PC-3 (cell line): ENCODE data around the gene BMP2. TPM values are rescaled to one million over a fixed set of nuclear protein-coding genes. Genes with fewer than 3 reads are reported as not detected.

Experiments
- ATAC-seq: fragments of 200-7000 bp; cut with Tn5 transposase; 2 replicates; pipeline ENCODE4 v1.9.1; 2020; ENCODE audit warnings: mild to moderate bottlenecking, moderate library complexity
- BruUV-seq: library from RNA; stranded (reverse); fragments of 400-500 nt; replicated peaks from 2 replicates; lab custom pipeline; 2021; lab: Mats Ljungman, UMichigan
- CTCF ChIA-PET: fragments of 300-600 bp; sonication (Branson Sonifier 250); formaldehyde crosslinking; loops from one replicate; lab custom pipeline; 2022; ENCODE audit warnings: antibody characterized with exemption; lab: Charles Lee
- POLR2A ChIA-PET: fragments of 300-600 bp; sonication (Branson Sonifier 250); formaldehyde crosslinking; loops from one replicate; lab custom pipeline; 2022; ENCODE audit warnings: antibody characterized with exemption; ENCODE audit not compliant: unreplicated experiment; lab: Charles Lee
- DNase-seq: peaks from one replicate; pipeline ENCODE4 v3.0.0-alpha.2; 2015
- H2AFZ ChIP-seq: fragments of 300-600 bp; sonication (generic); 2 replicates; pipeline ENCODE4 v1.6.0; 2016; ENCODE audit warnings: antibody characterized with exemption, low read length
- H3F3A ChIP-seq: fragments of 300-600 bp; sonication (generic); one replicate; pipeline ENCODE4 v1.6.0; 2017; ENCODE audit warnings: antibody characterized with exemption, low read length, control low read depth, mild to moderate bottlenecking; ENCODE audit not compliant: unreplicated experiment
- H3K27ac ChIP-seq: fragments of 300-600 bp; sonication (generic); 2 replicates; pipeline ENCODE4 v1.5.1; 2016; ENCODE audit warnings: mild to moderate bottlenecking, low read length
- H3K27me3 ChIP-seq: fragments of 300-600 bp; sonication (generic); 2 replicates; pipeline ENCODE4 v1.6.1; 2016; ENCODE audit warnings: low read length, mixed read lengths
- H3K36me3 ChIP-seq: fragments of 300-600 bp; sonication (generic); 2 replicates; pipeline ENCODE4 v1.6.1; 2016; ENCODE audit warnings: low read depth, mixed run types, low read length, mixed read lengths
- H3K4me1 ChIP-seq: fragments of 300-600 bp; sonication (generic); 2 replicates; pipeline ENCODE4 v1.5.1; 2016; ENCODE audit warnings: low read length; ENCODE audit not compliant: insufficient read depth
- H3K4me2 ChIP-seq: fragments of 300-600 bp; sonication (generic); 2 replicates; pipeline ENCODE4 v1.6.0; 2016; ENCODE audit warnings: low read length
- H3K4me3 ChIP-seq: fragments of 300-600 bp; sonication (generic); 2 replicates; pipeline ENCODE4 v1.5.1; 2016; ENCODE audit warnings: mild to moderate bottlenecking, low read length, mixed read lengths
- H3K79me2 ChIP-seq: fragments of 300-600 bp; sonication (generic); 2 replicates; pipeline ENCODE4 v1.6.1; 2017; ENCODE audit warnings: low read length, mixed read lengths
- H3K9ac ChIP-seq: fragments of 300-600 bp; sonication (generic); 2 replicates; pipeline ENCODE4 v1.6.0; 2016; ENCODE audit warnings: mild to moderate bottlenecking, low read length
- H3K9me2 ChIP-seq: fragments of 300-600 bp; sonication (generic); replicated peaks from 2 replicates; pipeline ENCODE4 v1.6.1; 2016; ENCODE audit warnings: mixed run types, low read length, mixed read lengths
- H3K9me3 ChIP-seq: fragments of 300-600 bp; sonication (generic); 2 replicates; pipeline ENCODE4 v1.6.1; 2016; ENCODE audit warnings: low read length, mixed read lengths
- H4K20me1 ChIP-seq: fragments of 300-600 bp; sonication (generic); 2 replicates; pipeline ENCODE4 v1.6.1; 2016; ENCODE audit warnings: low read length, mixed read lengths
- EZH2 ChIP-seq: fragments of 300-600 bp; sonication (generic); IDR thresholded peaks from one replicate; pipeline ENCODE4 v1.6.1; 2017; ENCODE audit warnings: antibody characterized with exemption, mild to moderate bottlenecking, low read length; ENCODE audit not compliant: unreplicated experiment
- EZH2phosphoT487 ChIP-seq: fragments of 300-600 bp; sonication (generic); IDR thresholded peaks from 2 replicates; pipeline ENCODE4 v1.6.1; 2018; ENCODE audit warnings: mild to moderate bottlenecking, antibody characterized with exemption, low read length, borderline replicate concordance
- intact Hi-C: fragments of 100-400 bp; cut with micrococcal nuclease; formaldehyde crosslinking; loops from 2 replicates; pipeline ENCODE4 v1.9.0; 2023
- total RNA-seq: library from RNA; depleted of rRNA; stranded (reverse); fragments of >200 nt; gene quantifications from 2 replicates; pipeline ENCODE4 v1.2.3, GENCODE V29; 2014
- TF ChIP-seq, protein P1 (sequence below): fragments of 300-600 bp; sonication (generic); conservative IDR thresholded peaks from 2 replicates; pipeline ENCODE4 v1.5.1; 2017; ENCODE audit warnings: antibody characterized with exemption, low read depth, mild to moderate bottlenecking, low read length

Gene BMP2
- total RNA-seq, 1 experiment from 2014 or later, result 0.73 TPM

DNA sequence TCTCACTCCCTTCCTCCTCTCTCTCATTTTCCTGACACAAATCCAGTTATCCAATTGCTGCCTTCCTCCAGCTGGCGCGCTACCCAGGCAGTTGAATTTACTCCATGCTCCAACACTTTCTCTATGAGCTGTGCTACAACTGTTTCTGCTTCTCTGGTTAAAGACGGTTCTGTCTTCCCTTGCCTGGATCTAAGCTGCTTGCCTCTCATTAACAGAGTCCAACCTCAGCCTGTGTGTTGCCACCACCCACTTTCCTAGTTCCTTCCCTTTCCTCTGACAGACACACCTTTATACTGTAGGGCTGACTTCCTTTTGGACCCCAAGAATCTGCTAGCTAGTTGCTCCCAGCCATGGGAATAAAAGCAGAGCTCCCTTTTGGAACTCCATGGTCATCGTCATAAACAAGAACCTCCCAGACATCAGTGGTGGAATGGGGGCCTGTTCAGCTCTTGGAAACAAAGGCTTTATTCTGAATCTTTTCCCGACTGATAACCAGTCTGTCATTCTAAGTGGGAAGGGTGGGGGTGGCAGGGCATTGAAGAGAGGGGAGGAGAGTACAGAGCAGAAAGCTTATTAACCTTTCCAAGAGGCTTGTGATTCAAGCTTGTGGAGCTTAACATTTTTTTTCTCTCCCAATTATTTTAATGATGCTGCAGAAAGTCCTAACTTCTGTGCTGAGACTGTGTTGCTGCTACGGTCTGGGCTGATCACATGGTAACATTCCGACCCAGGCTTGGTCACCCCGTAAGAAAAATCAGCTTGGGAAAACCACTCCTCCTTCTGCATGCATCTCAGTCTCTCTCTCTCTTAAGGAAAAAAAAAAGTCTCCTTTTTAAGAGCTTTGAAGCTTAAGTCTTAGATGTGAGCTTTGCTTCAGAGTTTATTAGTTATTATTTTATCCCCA, 31.3 kb upstream of the BMP2 start:
- Histone ChIP-seq H2AFZ (no peak overlapping the region), H3F3A (no peaks in the 10 kb centered on the region), H3K9ac (no peak overlapping the region), H3K36me3 (no peaks in the 10 kb centered on the region), H4K20me1 (no peaks in the 10 kb centered on the region), H3K4me3 (no peak overlapping the region), H3K27ac (no peak overlapping the region), H3K27me3 (peaks cover 80% of the 10 kb centered on the region), H3K9me2 (no peaks in the 10 kb centered on the region), H3K9me3 (no peaks in the 10 kb centered on the region), H3K4me2 (no peak overlapping the region), H3K4me1 (no peaks in the 10 kb centered on the region), H3K79me2 (no peaks in the 10 kb centered on the region)
- no peak for ATAC-seq
- TF ChIP-seq EZH2, result no peak
- TF ChIP-seq, protein P1, sequence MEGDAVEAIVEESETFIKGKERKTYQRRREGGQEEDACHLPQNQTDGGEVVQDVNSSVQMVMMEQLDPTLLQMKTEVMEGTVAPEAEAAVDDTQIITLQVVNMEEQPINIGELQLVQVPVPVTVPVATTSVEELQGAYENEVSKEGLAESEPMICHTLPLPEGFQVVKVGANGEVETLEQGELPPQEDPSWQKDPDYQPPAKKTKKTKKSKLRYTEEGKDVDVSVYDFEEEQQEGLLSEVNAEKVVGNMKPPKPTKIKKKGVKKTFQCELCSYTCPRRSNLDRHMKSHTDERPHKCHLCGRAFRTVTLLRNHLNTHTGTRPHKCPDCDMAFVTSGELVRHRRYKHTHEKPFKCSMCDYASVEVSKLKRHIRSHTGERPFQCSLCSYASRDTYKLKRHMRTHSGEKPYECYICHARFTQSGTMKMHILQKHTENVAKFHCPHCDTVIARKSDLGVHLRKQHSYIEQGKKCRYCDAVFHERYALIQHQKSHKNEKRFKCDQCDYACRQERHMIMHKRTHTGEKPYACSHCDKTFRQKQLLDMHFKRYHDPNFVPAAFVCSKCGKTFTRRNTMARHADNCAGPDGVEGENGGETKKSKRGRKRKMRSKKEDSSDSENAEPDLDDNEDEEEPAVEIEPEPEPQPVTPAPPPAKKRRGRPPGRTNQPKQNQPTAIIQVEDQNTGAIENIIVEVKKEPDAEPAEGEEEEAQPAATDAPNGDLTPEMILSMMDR, result no peak
- TF ChIP-seq EZH2phosphoT487, result no peak
- no TSS peak for BruUV-seq
- intact Hi-C loops, result no loop called here
- ChIA-PET POLR2A (no interaction called here), CTCF (no interaction called here)
- DNase-seq, result no peak

DNA sequence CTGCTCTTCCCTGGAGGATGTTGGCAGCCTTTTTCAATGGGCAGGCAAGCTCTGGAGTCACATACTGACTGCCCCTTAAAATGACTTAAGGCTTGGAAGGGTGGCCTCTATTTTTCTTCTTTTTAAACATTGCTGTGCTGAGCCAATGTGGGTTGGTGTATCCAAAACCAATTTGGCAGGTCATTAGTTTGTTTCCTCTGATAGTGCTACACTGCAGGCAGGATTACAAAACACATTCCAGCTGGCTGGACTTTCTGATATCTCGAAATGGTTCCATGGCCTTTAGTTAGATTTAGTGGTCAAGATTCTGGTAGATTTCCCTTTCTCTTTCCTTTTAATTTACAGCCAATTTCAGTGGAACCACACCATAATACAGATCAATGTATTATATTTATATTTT, 28.1 kb upstream of the BMP2 start:
- no peak overlapping the region for H3K4me3 ChIP-seq
- H3F3A ChIP-seq, result no peaks in the 10 kb centered on the region
- no peak overlapping the region for H3K9ac ChIP-seq
- H3K36me3 ChIP-seq, result no peaks in the 10 kb centered on the region
- intact Hi-C loops, result no loop called here
- CTCF ChIA-PET, result no interaction called here
- no peak overlapping the region for H2AFZ ChIP-seq
- H3K27me3 ChIP-seq, result peaks cover 84% of the 10 kb centered on the region
- no peak overlapping the region for H3K4me2 ChIP-seq
- no peaks in the 10 kb centered on the region for H3K9me3 ChIP-seq
- H4K20me1 ChIP-seq, result no peaks in the 10 kb centered on the region
- no peak overlapping the region for H3K27ac ChIP-seq
- TF ChIP-seq, protein P1, result no peak
- TF ChIP-seq EZH2phosphoT487, result no peak
- BruUV-seq, result no TSS peak
- DNase-seq, result no peak
- no peaks in the 10 kb centered on the region for H3K79me2 ChIP-seq
- no peaks in the 10 kb centered on the region for H3K9me2 ChIP-seq
- no peak for ATAC-seq
- POLR2A ChIA-PET, result no interaction called here
- no peaks in the 10 kb centered on the region for H3K4me1 ChIP-seq

DNA sequence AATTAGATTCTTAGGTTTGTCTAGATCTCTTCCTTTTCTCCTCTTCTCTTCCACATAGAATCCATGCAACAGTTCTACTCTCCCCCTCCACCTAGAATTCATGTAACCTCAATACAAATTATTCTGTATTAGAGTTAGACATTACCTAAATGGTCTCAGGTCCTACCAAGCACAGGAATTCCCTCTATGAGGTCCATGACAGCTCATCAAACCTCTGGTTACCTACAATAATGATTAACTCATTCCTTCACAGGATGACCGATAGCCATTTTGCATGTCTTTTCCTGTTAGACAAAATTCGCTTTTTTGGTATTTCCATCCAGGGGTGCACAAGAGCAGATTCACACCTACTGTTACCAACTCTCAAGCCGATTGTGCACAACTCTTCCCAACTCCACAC, 27.4 kb upstream of the BMP2 start:
- Histone ChIP-seq H3F3A (no peaks in the 10 kb centered on the region), H3K9me3 (no peaks in the 10 kb centered on the region), H3K9me2 (no peaks in the 10 kb centered on the region), H3K79me2 (no peaks in the 10 kb centered on the region), H3K4me1 (no peaks in the 10 kb centered on the region), H2AFZ (no peak overlapping the region), H3K4me2 (no peak overlapping the region), H3K27me3 (peaks cover 80% of the 10 kb centered on the region), H4K20me1 (no peaks in the 10 kb centered on the region), H3K36me3 (no peaks in the 10 kb centered on the region), H3K9ac (no peak overlapping the region), H3K27ac (no peak overlapping the region), H3K4me3 (no peak overlapping the region)
- no peak for ATAC-seq
- POLR2A ChIA-PET, result no interaction called here
- DNase-seq, result no peak
- BruUV-seq, result no TSS peak
- intact Hi-C loops, result no loop called here
- TF ChIP-seq EZH2 (no peak), EZH2phosphoT487 (no peak)
- TF ChIP-seq, protein P1, result no peak
- CTCF ChIA-PET, result no interaction called here
